Activated CD4-positive, alpha-beta T cell treated with anti-CD3 and anti-CD28 coated beads for 48 hours (primary cell): ENCODE data around the gene ZNF791.
"Not testable (repeated sequence)": the region's sequence is repeated elsewhere in the genome, so short reads cannot be mapped to it uniquely, and the experiment has no call there.

ENCODE experiments used
- DNase-seq: peaks from one replicate; pipeline ENCODE4 v3.0.0-alpha.2; 2020

ZNF791 gene

GRCh38 chr19:12610540-12611360, at the start of gene ZNF791, which contains the start of gene ZNF490:
TSS of gene ZNF791 (plus strand) at chr19:12610920. CDS start at chr19:12611080, 160 bp downstream.
TSS of gene ZNF490 (minus strand) at chr19:12610813. CDS start at chr19:12610680, 133 bp downstream.
- DNase-seq = peak; percentile 99

GRCh38 chr19:12564016-12564664, 46.6 kb upstream of the ZNF791 start:
- peak; percentile 96 for DNase-seq

- not testable (repeated sequence) for DNase-seq
Measured at GRCh38 chr19:12566380-12566779, 44.3 kb upstream of the ZNF791 start.

- no peak for DNase-seq
Measured at GRCh38 chr19:12567951-12568350, 42.8 kb upstream of the ZNF791 start.

GRCh38 chr19:12574036-12574435, 36.7 kb upstream of the ZNF791 start:
- no peak for DNase-seq

- no peak for DNase-seq
Measured at GRCh38 chr19:12578641-12579040, 32.1 kb upstream of the ZNF791 start.

- no peak for DNase-seq
Measured at GRCh38 chr19:12580180-12580694, 30.5 kb upstream of the ZNF791 start.

GRCh38 chr19:12581100-12581499, 29.6 kb upstream of the ZNF791 start:
- DNase-seq = no peak

GRCh38 chr19:12596485-12596884, 14.2 kb upstream of the ZNF791 start:
- no peak for DNase-seq

- DNase-seq = no peak
Measured at GRCh38 chr19:12596927-12597548, 13.7 kb upstream of the ZNF791 start.

GRCh38 chr19:12597594-12597993, 13.1 kb upstream of the ZNF791 start:
- no peak for DNase-seq

- DNase-seq = peak; percentile 70
Measured at GRCh38 chr19:12603714-12604113, 7.0 kb upstream of the ZNF791 start.

GRCh38 chr19:12606796-12607195, 3.9 kb upstream of the ZNF791 start:
- no peak for DNase-seq

- no peak for DNase-seq
Measured at GRCh38 chr19:12607631-12608030, 3.1 kb upstream of the ZNF791 start.

- no peak for DNase-seq
Measured at GRCh38 chr19:12611361-12611699, 610 bp downstream of the ZNF791 start.

GRCh38 chr19:12617646-12618045, 6.9 kb downstream of the ZNF791 start:
- no peak for DNase-seq

- not testable (repeated sequence) for DNase-seq
Measured at GRCh38 chr19:12621253-12622024, 10.7 kb downstream of the ZNF791 start.

- no peak for DNase-seq
Measured at GRCh38 chr19:12623361-12624031, 12.8 kb downstream of the ZNF791 start.

- DNase-seq = no peak
Measured at GRCh38 chr19:12626958-12627357, 16.2 kb downstream of the ZNF791 start.

- no peak for DNase-seq
Measured at GRCh38 chr19:12628040-12629022, 17.6 kb downstream of the ZNF791 start.

GRCh38 chr19:12629215-12629614, 18.5 kb downstream of the ZNF791 start:
- DNase-seq = no peak
